Ishikawa (cell line): ENCODE data around the gene HTT.

Experiments used
- CEBPB ChIP-seq: IDR thresholded peaks from 2 replicates; pipeline ENCODE4 v1.6.1; 2012
- CREB1 ChIP-seq: IDR thresholded peaks from 2 replicates; pipeline ENCODE4 v1.6.1; 2012; ENCODE audit warnings: low read depth
- EGR1 ChIP-seq: IDR thresholded peaks from 2 replicates; pipeline ENCODE4 v1.6.1; 2012
- EP300 ChIP-seq: IDR thresholded peaks from 2 replicates; pipeline ENCODE4 v1.6.1; 2012; ENCODE audit warnings: borderline replicate concordance
- FOXM1 ChIP-seq: IDR thresholded peaks from 2 replicates; pipeline ENCODE4 v1.6.1; 2012; ENCODE audit warnings: low read depth, borderline replicate concordance
- MAX ChIP-seq: IDR thresholded peaks from 2 replicates; pipeline ENCODE4 v1.6.1; 2012
- NFIC ChIP-seq: IDR thresholded peaks from 2 replicates; pipeline ENCODE4 v1.6.1; 2012
- RAD21 ChIP-seq: IDR thresholded peaks from 2 replicates; pipeline ENCODE4 v1.6.1; 2012; ENCODE audit warnings: low read depth
- REST ChIP-seq: IDR thresholded peaks from 2 replicates; pipeline ENCODE4 v1.6.1; 2012; ENCODE audit warnings: low read depth, mild to moderate bottlenecking
- TAF1 ChIP-seq: IDR thresholded peaks from 2 replicates; pipeline ENCODE4 v1.6.1; 2012; ENCODE audit warnings: low read depth, mild to moderate bottlenecking
- TCF12 ChIP-seq: IDR thresholded peaks from 2 replicates; pipeline ENCODE4 v1.6.1; 2012; ENCODE audit warnings: low read depth
- TEAD4 ChIP-seq: IDR thresholded peaks from 2 replicates; pipeline ENCODE4 v1.6.1; 2012
- USF1 ChIP-seq: IDR thresholded peaks from 2 replicates; pipeline ENCODE4 v1.6.1; 2012
- YY1 ChIP-seq: IDR thresholded peaks from 2 replicates; pipeline ENCODE4 v1.6.1; 2012; ENCODE audit warnings: low read depth
- ZBTB7A ChIP-seq: IDR thresholded peaks from 2 replicates; pipeline ENCODE4 v1.6.1; 2012; ENCODE audit warnings: low read depth

The HTT gene

GRCh38 chr4:3083732-3084131 is 9.3 kb downstream of the HTT start:
- TF ChIP-seq YY1 (no peak), RAD21 (no peak), MAX (no peak), EGR1 (no peak), EP300 (no peak), TAF1 (no peak), CEBPB (no peak), CREB1 (no peak), USF1 (no peak), REST (no peak), ZBTB7A (no peak), NFIC (no peak), TEAD4 (no peak), TCF12 (no peak), FOXM1 (no peak)

GRCh38 chr4:3085948-3086670 is 11.6 kb downstream of the HTT start:
- TF ChIP-seq MAX (no peak), REST (no peak), FOXM1 (no peak), YY1 (no peak), ZBTB7A (no peak), NFIC (no peak), EGR1 (no peak), USF1 (no peak), TCF12 (no peak), TAF1 (no peak), CREB1 (no peak), EP300 (no peak), RAD21 (no peak), CEBPB (no peak), TEAD4 (no peak)

GRCh38 chr4:3087115-3087797 is 12.8 kb downstream of the HTT start:
- no peak for TF ChIP-seq MAX
- TF ChIP-seq REST = no peak
- no peak for TF ChIP-seq FOXM1
- TF ChIP-seq TEAD4 = no peak
- TF ChIP-seq RAD21 = no peak
- no peak for TF ChIP-seq ZBTB7A
- no peak for TF ChIP-seq CEBPB
- no peak for TF ChIP-seq EP300
- no peak for TF ChIP-seq YY1
- TF ChIP-seq TCF12 = no peak
- TF ChIP-seq CREB1 = no peak
- TF ChIP-seq TAF1 = no peak
- TF ChIP-seq NFIC = no peak
- TF ChIP-seq EGR1 = no peak

- TF ChIP-seq YY1 (no peak), ZBTB7A (no peak), TAF1 (no peak), EGR1 (no peak), REST (no peak), CREB1 (no peak), MAX (no peak), EP300 (no peak), NFIC (no peak), TEAD4 (no peak), CEBPB (no peak), TCF12 (no peak), RAD21 (no peak), USF1 (no peak)
Observed at GRCh38 chr4:3091464-3091863, 17.0 kb downstream of the HTT start.
